ENCODE data around the gene WLS. TPM values are rescaled to one million over a fixed set of nuclear protein-coding genes. Genes with fewer than 3 reads are reported as not detected.

The WLS gene
- total and polyA plus RNA-seq, 12 donors: 31.7 to 123 (median 101) TPM

DNA sequence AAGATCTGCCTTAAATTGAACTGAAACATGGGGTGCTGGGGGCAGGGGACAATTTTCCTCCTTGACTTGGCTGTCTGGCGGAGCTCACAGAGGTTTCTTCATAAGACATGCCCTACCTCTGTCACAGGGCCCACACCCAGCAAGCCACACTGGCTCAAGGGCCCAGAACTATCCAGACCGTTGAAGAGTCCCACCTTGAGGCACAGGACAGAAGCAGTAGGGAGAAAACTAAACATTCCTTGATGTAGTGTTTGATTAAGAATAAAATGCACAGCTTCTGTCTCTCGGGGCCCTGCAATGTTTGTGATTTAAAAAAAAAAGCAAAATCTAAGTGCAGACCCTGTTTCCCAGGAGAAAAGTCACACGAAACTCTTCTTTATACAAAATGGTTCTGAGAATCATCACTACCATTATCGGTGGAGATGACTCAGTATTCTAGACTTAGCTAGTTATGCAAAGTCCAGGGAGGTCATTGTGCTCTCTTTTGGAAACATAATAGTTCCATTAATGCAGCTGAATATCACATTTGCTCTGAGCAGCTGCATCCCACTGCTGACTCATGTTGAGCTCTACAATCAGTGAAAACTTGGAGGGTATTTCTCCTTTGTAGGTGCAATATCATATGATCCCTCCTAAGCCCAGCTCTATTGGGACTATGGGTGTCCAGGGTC is 128.3 kb downstream of the WLS start:
- TF ChIP-seq, protein P1, sequence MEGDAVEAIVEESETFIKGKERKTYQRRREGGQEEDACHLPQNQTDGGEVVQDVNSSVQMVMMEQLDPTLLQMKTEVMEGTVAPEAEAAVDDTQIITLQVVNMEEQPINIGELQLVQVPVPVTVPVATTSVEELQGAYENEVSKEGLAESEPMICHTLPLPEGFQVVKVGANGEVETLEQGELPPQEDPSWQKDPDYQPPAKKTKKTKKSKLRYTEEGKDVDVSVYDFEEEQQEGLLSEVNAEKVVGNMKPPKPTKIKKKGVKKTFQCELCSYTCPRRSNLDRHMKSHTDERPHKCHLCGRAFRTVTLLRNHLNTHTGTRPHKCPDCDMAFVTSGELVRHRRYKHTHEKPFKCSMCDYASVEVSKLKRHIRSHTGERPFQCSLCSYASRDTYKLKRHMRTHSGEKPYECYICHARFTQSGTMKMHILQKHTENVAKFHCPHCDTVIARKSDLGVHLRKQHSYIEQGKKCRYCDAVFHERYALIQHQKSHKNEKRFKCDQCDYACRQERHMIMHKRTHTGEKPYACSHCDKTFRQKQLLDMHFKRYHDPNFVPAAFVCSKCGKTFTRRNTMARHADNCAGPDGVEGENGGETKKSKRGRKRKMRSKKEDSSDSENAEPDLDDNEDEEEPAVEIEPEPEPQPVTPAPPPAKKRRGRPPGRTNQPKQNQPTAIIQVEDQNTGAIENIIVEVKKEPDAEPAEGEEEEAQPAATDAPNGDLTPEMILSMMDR (IDR thresholded peaks at IDR 0.05): no peak
- no peak overlapping the region for H3K27ac ChIP-seq
- 77 to 90% methylated on average over 5 of the region's 5 CpGs for WGBS, 2 donors
- no peak for DNase-seq
- no peaks in the 10 kb centered on the region for H3K9me3 ChIP-seq
- peak in 1 of 8 donors; percentile 37 for ATAC-seq
- intact Hi-C loops (cut with DNase I): no loop called here
- no peaks in the 10 kb centered on the region for H3K27me3 ChIP-seq
- no peaks in the 10 kb centered on the region for H3K4me1 ChIP-seq
- H3K4me3 ChIP-seq: no peak overlapping the region
- H3K36me3 ChIP-seq: peaks cover 0 to 8% (median 0%) of the 10 kb centered on the region in 9 donors

DNA sequence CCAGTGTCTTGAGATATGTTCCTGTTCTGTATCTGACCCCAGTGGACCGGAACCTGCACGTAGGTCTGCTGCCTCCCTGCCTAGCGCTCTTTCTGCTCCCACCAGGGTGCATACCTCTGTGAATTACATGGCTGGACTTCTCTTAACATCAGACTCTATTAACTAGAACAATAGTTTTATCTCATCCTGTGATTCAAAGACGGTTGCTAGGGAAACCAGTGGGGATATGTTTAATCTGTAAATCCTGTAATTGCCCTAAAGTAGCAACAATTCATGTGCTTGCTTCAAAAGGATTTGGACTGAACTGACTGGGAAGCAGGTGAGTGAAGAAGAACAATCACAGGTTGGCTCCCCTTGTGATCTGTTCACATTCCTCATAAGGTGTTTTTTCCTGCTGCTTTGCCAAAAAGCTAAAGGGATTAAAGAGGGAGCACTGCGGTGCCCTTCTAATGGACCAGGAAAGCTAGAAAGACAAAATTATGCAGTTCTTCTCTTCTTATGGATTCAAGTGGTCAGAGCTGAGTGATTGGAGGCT is 129.2 kb downstream of the WLS start:
- no peaks in the 10 kb centered on the region for H3K4me1 ChIP-seq
- no peaks in the 10 kb centered on the region for H3K9me3 ChIP-seq
- no peak overlapping the region for H3K27ac ChIP-seq
- DNase-seq: no peak
- 85 to 86% methylated on average over 5 of the region's 5 CpGs for WGBS, 2 donors
- H3K27me3 ChIP-seq: no peaks in the 10 kb centered on the region
- intact Hi-C loops (cut with DNase I): no loop called here
- ATAC-seq: no peak
- TF ChIP-seq, protein P1 (IDR thresholded peaks at IDR 0.05): no peak
- no peak overlapping the region for H3K4me3 ChIP-seq
- H3K36me3 ChIP-seq: peaks cover 0 to 8% (median 0%) of the 10 kb centered on the region in 9 donors

DNA sequence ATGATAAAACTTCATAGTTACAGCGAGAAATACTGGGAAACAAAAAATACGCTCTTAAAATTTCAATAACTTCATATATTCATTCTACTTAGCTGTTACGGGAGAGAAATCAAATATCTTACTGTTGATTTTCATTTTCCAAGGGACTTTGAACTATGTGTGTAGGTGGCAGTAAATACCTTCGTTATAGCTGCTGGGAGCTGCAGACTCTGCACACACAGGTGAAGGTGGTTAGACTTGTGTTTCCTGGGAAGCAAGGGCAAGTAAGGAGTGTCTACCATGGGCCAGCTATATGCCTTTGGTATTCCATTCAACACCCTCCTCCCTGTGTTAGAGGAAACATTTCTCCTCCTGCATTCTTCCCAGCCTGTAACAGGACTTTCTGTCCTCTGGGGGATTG is 130.5 kb downstream of the WLS start:
- Histone ChIP-seq H3K9me3 (no peaks in the 10 kb centered on the region), H3K27ac (no peak overlapping the region), H3K27me3 (no peaks in the 10 kb centered on the region), H3K4me3 (no peak overlapping the region), H3K36me3 (peaks cover 0 to 8% (median 0%) of the 10 kb centered on the region in 9 donors), H3K4me1 (no peaks in the 10 kb centered on the region)
- no peak for ATAC-seq
- 96 to 98% methylated on average over 4 of the region's 4 CpGs for WGBS, 2 donors
- no peak for DNase-seq
- TF ChIP-seq, protein P1 (IDR thresholded peaks at IDR 0.05): no peak
- intact Hi-C loops (cut with DNase I): no loop called here

DNA sequence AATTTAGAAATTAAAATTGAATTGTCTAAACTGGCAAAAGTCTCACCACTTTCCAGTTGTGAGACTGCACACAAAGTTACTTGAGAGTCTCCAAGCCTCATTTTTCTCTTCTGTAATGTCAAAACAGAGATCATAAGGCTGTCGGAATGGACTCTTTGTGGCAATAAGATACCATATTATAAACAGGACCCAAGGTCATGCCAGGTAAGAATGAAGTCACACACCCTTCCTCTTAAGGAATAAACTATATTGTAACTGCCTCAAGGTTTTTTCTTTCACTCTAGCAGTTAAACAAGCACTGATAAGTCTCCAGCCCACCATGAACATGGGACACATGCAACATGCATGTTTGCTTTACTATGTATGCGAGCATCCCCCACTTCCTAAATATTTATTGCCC is 131.8 kb downstream of the WLS start:
- Histone ChIP-seq H3K9me3 (no peaks in the 10 kb centered on the region), H3K4me3 (no peak overlapping the region), H3K36me3 (peaks cover 0 to 8% (median 0%) of the 10 kb centered on the region in 9 donors), H3K27me3 (no peaks in the 10 kb centered on the region), H3K4me1 (no peaks in the 10 kb centered on the region), H3K27ac (no peak overlapping the region)
- DNase-seq (no peak), ATAC-seq (no peak)
- TF ChIP-seq, protein P1 (IDR thresholded peaks at IDR 0.05): no peak
- intact Hi-C loops (cut with DNase I): no loop called here
- 95 to 96% methylated on average over 2 of the region's 2 CpGs for WGBS, 2 donors
